Tibial nerve (tissue), 4 donors: ENCODE measurements around the gene RASL10A. TPM values are rescaled to one million over a fixed set of nuclear protein-coding genes. Genes with fewer than 3 reads are reported as not detected.
"Not testable (repeated sequence)": the region's sequence is repeated elsewhere in the genome, so short reads cannot be mapped to it uniquely, and the experiment has no call there.

Source experiments
- DNase-seq, 2 donors: peaks; one replicate each; pipeline ENCODE4 v3.0.0-alpha.2; 2019; ENCODE audit warnings: low spot score in 2 of 2
- H3K27ac ChIP-seq, 4 donors: fragments of 200-600 bp; sonication (generic) in 3 of 4; one replicate each; pipeline ENCODE4 v1.5.1; 2017 to 2019; ENCODE audit warnings: mild to moderate bottlenecking in 1 of 4
- H3K27me3 ChIP-seq, 2 donors: fragments of 200-600 bp; sonication (generic) in 1 of 2; one replicate each; pipeline versions ENCODE4 v1.5.1 to v1.6.0; 2017 to 2019
- H3K36me3 ChIP-seq, 3 donors: fragments of 200-600 bp; sonication (generic); one replicate each; pipeline ENCODE4 v1.5.1; 2018 to 2019
- H3K4me1 ChIP-seq, 4 donors: fragments of 200-600 bp; sonication (generic) in 3 of 4; one replicate each; pipeline ENCODE4 v1.5.1; 2017 to 2019
- H3K4me3 ChIP-seq, 4 donors: fragments of 200-600 bp; sonication (generic) in 3 of 4; one replicate each; pipeline ENCODE4 v1.5.1; 2017 to 2019; ENCODE audit warnings: mild to moderate bottlenecking in 1 of 4, moderate library complexity in 1 of 4
- H3K9me3 ChIP-seq, 4 donors: fragments of 200-600 bp; sonication (generic) in 3 of 4; one replicate each; pipeline ENCODE4 v1.5.1; 2017 to 2019
- EP300 ChIP-seq, 2 donors: sonication (generic); formaldehyde crosslinking; IDR thresholded peaks; one replicate each; pipeline ENCODE4 v1.6.1; 2017; ENCODE audit warnings: antibody characterized with exemption in 2 of 2, mild to moderate bottlenecking in 1 of 2
- POLR2A ChIP-seq, 2 donors: fragments of 450-650 bp; IDR thresholded peaks; one replicate each; pipeline ENCODE4 v1.6.1; 2017; ENCODE audit warnings: antibody characterized with exemption in 2 of 2, mild to moderate bottlenecking in 2 of 2, moderate library complexity in 2 of 2
- WGBS, 2 donors: methylation state at CpG; one replicate each; pipeline ENCODE4 v1.1.5; 2018; 5-methylcytosine and 5-hydroxymethylcytosine counted together
- total RNA-seq, 4 donors: library from RNA; depleted of rRNA; stranded (reverse); fragments of >200 nt; gene quantifications; one replicate each; pipeline ENCODE4 v1.1.0, GENCODE V29; 2016
- TF ChIP-seq, protein P1 (sequence below), 5 experiments: fragments of 200-600 bp in 3 of 5; fragments of 450-650 bp in 2 of 5; sonication (generic) in 3 of 5; IDR thresholded peaks; one replicate each; pipeline ENCODE4 v1.5.1; 2016 to 2019; ENCODE audit warnings: antibody characterized with exemption in 5 of 5, mild to moderate bottlenecking in 3 of 5, moderate library complexity in 2 of 5

RASL10A gene, protein sequence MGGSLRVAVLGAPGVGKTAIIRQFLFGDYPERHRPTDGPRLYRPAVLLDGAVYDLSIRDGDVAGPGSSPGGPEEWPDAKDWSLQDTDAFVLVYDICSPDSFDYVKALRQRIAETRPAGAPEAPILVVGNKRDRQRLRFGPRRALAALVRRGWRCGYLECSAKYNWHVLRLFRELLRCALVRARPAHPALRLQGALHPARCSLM
- 1 to 10 TPM in 3 of 4 donors, not detected in 1; 2.2 to 6.6 (median 3.3) TPM for total RNA-seq

DNA sequence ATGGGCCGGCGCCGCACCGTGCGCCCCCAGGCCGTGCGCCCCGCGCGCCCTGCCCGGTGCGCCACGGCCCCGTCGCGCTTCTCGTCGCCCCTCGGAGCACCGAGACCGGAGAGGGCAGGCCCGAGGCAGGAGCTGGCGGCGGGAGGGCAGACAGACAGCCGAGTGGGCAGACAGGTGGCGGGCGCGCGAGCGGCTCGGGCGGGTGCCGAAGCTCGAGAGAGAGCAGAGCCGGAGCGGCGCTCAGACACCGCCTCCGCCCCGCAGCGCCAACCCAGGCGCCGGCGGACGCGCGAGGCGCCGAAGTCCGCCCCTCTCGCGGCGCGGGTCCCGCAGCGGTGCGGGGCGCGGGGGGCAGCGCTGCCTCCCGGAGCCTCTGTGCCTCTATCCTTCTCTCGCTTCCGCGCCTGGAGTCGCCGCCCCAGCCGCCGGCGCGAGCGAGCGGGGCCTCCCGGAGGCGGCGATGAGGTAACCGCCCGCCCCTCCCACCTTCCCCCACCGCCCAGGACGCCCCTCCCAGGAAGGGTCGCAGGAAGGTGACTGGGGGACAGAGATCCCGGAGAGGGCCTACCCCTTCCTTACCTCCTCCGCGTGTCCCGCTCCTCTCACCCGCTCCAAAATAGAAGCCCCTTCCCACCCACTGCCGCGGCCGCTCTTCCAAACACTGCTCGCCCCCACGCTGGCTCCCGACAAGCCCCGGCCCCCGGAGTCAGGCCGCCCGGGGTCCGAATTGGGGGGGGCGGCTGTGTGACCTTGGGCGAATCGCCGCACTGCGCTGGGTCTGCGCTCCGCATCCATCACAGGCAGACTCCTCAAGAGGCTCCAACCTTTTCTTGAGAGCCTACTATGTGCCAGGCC, at the start of gene RASL10A:
TSS of gene RASL10A (minus strand) at position 412 of the 855 bp plus-strand sequence. CDS start 451 bp downstream, outside the sequence.
- WGBS, 2 donors, result 5 to 7% methylated on average over 35 to 41 of the region's 103 CpGs
- no peak for DNase-seq
- peak within 1 kb of the TSS in 2 of 4 donors; percentile 21 to 46 for H3K4me3 ChIP-seq
- no peak within 1 kb of the TSS for H3K27ac ChIP-seq
- H3K4me1 ChIP-seq, result peaks cover 0 to 54% (median 38%) of the 10 kb centered on the region in 4 donors
- TF ChIP-seq, protein P1, sequence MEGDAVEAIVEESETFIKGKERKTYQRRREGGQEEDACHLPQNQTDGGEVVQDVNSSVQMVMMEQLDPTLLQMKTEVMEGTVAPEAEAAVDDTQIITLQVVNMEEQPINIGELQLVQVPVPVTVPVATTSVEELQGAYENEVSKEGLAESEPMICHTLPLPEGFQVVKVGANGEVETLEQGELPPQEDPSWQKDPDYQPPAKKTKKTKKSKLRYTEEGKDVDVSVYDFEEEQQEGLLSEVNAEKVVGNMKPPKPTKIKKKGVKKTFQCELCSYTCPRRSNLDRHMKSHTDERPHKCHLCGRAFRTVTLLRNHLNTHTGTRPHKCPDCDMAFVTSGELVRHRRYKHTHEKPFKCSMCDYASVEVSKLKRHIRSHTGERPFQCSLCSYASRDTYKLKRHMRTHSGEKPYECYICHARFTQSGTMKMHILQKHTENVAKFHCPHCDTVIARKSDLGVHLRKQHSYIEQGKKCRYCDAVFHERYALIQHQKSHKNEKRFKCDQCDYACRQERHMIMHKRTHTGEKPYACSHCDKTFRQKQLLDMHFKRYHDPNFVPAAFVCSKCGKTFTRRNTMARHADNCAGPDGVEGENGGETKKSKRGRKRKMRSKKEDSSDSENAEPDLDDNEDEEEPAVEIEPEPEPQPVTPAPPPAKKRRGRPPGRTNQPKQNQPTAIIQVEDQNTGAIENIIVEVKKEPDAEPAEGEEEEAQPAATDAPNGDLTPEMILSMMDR (IDR thresholded peaks at IDR 0.05), result no peak
- TF ChIP-seq EP300 (IDR thresholded peaks at IDR 0.05) (no peak), POLR2A (IDR thresholded peaks at IDR 0.05) (no peak)
- H3K36me3 ChIP-seq, result no peaks in the 10 kb centered on the region
- peaks cover 0 to 28% of the 10 kb centered on the region in 2 donors for H3K27me3 ChIP-seq
- no peaks in the 10 kb centered on the region for H3K9me3 ChIP-seq

DNA sequence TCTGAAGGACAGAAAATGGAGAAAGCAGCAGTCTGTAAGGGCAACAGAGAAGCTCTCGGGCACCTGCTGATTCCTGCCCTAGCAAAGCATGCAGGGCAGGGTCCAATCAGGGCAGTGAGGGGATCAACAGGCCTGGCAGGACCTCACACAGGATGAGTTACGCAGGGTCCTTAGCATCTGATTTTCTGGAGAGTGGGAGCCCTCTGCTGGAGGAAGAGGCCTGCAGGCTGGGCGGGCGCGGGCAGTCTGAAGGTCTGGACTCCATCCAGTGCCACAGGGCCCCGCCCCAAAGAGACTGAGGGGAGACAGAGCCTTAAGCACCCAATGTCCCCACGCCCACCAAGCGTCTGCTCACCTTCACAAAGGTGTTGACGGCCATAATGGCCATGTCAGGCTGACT, 44.0 kb upstream of the RASL10A start:
- TF ChIP-seq, protein P1 (IDR thresholded peaks at IDR 0.05), result peak in 4 of 5 experiments; percentile 45 to 71 (median 59)
- TF ChIP-seq POLR2A (IDR thresholded peaks at IDR 0.05), result no peak
- no peaks in the 10 kb centered on the region for H3K27me3 ChIP-seq
- H3K4me3 ChIP-seq, result no peak overlapping the region
- no peaks in the 10 kb centered on the region for H3K9me3 ChIP-seq
- no peak overlapping the region for H3K27ac ChIP-seq
- DNase-seq, result peak in 1 of 2 donors; percentile 33
- 23 to 38% methylated on average over 5 to 9 of the region's 9 CpGs for WGBS, 2 donors
- peaks cover 0 to 61% (median 35%) of the 10 kb centered on the region in 3 donors for H3K36me3 ChIP-seq
- H3K4me1 ChIP-seq, result peaks cover 0 to 6% (median under 1%) of the 10 kb centered on the region in 4 donors

DNA sequence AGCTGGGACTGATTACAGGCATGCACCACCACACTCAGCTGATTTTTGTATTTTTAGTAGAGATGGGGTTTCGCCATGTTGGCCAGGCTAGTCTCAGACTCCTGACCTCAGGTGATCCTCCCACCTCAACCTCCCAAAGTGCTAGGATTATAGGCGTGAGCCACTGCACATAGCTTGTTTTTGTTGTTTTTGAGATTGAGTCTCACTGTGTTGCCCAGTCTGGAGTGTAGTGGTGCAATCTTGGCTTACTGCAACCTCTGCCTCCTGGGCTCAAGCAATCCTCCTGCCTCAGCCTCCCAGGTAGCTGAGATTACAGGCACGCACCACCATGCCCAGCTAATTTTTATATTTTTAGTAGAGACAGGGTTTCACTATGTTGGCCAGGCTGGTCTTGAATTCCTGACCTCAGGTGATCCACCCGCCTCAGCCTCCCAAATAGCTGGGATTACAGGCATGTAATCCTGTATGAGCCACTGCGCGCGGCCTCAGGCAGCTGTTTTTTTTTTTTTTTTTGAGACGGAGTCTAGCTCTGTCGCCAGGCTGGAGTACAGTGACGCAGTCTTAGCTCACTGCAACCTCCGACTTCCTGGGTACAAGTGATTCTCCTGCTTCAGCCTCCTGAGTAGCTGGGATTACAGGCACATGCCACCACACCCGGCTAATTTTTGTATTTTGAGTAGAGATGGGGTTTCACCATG, 41.8 kb upstream of the RASL10A start:
- not testable (repeated sequence) for H3K4me1 ChIP-seq, DNase-seq, H3K27me3 ChIP-seq, H3K4me3 ChIP-seq, H3K9me3 ChIP-seq, H3K27ac ChIP-seq
- H3K36me3 ChIP-seq, result peaks cover 1 to 83% (median 54%) of the 10 kb centered on the region in 3 donors
- 93 to 95% methylated on average over 12 of the region's 12 CpGs for WGBS, 2 donors

DNA sequence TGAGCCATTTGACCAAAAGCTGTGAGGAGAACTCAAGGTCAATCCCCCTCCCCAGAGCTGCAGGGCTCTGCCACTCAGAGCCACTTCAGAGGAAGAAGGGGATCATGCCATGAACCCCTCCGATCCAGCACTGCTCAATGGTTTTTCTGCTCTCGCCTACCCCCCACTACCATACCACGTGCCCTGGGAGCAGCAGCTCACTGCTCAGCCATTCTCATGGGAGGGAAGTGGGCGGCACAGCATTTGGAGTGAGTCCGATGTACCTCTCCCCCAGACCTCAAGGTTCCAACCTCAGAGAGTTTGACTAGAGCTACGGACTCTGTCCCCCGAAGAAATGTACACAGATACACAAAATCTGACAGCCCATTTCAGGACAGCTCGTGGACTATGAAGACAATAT, 38.4 kb upstream of the RASL10A start:
- peak overlapping the region in 1 of 4 donors; percentile 73 for H3K27ac ChIP-seq
- TF ChIP-seq POLR2A (IDR thresholded peaks at IDR 0.05) (no peak), EP300 (IDR thresholded peaks at IDR 0.05) (no peak)
- TF ChIP-seq, protein P1 (IDR thresholded peaks at IDR 0.05), result no peak
- WGBS, 2 donors, result 64 to 82% methylated on average over 8 of the region's 8 CpGs
- no peaks in the 10 kb centered on the region for H3K27me3 ChIP-seq
- H3K9me3 ChIP-seq, result no peaks in the 10 kb centered on the region
- H3K4me1 ChIP-seq, result no peaks in the 10 kb centered on the region
- no peak overlapping the region for H3K4me3 ChIP-seq
- H3K36me3 ChIP-seq, result peaks cover 3 to 100% (median 71%) of the 10 kb centered on the region in 3 donors
- DNase-seq, result no peak

DNA sequence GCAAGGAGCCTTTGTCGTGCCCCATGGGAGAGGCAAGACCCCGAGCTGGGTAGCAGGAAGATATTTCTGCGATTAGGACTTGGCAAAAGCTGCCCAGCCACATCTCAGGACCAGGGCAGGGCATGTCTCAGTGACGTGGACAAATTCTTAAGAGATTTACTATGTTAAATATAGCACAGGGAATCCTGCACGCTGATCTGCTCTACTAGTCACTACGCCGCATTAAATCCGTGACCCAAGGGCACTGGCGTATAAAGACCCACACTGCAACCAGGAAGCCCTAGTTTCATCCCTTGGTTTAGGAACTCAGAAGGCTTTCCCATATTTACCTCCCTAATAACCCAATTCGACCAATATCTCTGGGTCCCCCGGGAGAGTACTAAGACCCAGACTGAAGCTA, 37.8 kb upstream of the RASL10A start:
- Histone ChIP-seq H3K4me1 (no peaks in the 10 kb centered on the region), H3K9me3 (no peaks in the 10 kb centered on the region), H3K27ac (peak overlapping the region in 2 of 4 donors; percentile 50 to 73), H3K27me3 (no peaks in the 10 kb centered on the region), H3K36me3 (peaks cover 3 to 100% (median 72%) of the 10 kb centered on the region in 3 donors), H3K4me3 (no peak overlapping the region)
- TF ChIP-seq POLR2A (IDR thresholded peaks at IDR 0.05) (no peak), EP300 (IDR thresholded peaks at IDR 0.05) (no peak)
- TF ChIP-seq, protein P1 (IDR thresholded peaks at IDR 0.05), result no peak
- 71 to 81% methylated on average over 11 of the region's 11 CpGs for WGBS, 2 donors
- DNase-seq, result no peak
